EH (cell line): ENCODE data around the gene UBL7.

Source experiments
- DNase-seq: peaks from one replicate; pipeline ENCODE4 v3.0.0-alpha.2; 2015; ENCODE audit warnings: low read depth

Gene UBL7

DNA sequence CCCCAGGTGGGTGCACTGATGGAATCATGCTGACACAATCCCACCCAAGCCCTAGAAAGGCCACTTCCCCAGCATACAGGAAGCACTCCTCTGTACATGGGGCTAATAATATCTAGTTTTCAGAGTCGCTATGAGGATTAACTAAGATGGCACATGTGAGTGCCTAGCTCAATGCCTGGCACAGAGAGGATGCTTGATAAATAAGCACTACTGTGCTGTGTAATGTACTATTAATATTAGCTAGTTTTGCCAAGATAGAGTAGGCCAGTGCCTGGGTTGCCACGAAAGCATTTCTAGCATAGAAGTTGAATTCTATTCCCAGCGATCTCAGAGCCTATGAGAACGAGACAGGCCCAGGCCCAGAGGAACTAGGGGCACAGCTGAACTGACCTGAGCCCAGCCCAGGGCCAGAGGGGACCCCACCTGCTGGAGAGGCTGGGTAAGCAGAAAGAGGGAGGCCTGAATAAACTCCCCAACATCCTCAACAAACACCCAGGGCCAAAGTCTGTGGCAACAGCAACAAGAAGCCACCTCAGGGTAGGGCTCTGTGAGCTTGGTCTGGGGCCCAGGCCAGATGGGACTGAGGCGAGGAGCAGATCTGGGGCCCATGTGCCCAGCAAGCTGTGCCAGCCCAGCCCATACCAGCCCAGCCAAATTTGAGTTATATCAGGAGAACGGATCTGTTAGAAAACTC lies 19.6 kb downstream of the UBL7 start:
- DNase-seq = no peak

- DNase-seq = peak; percentile 79
These were observed 22.1 kb downstream of the UBL7 start for GRCh38 chr15:74438721-74439316.

- DNase-seq = no peak
These were observed 22.8 kb downstream of the UBL7 start for GRCh38 chr15:74438206-74438605.

DNA sequence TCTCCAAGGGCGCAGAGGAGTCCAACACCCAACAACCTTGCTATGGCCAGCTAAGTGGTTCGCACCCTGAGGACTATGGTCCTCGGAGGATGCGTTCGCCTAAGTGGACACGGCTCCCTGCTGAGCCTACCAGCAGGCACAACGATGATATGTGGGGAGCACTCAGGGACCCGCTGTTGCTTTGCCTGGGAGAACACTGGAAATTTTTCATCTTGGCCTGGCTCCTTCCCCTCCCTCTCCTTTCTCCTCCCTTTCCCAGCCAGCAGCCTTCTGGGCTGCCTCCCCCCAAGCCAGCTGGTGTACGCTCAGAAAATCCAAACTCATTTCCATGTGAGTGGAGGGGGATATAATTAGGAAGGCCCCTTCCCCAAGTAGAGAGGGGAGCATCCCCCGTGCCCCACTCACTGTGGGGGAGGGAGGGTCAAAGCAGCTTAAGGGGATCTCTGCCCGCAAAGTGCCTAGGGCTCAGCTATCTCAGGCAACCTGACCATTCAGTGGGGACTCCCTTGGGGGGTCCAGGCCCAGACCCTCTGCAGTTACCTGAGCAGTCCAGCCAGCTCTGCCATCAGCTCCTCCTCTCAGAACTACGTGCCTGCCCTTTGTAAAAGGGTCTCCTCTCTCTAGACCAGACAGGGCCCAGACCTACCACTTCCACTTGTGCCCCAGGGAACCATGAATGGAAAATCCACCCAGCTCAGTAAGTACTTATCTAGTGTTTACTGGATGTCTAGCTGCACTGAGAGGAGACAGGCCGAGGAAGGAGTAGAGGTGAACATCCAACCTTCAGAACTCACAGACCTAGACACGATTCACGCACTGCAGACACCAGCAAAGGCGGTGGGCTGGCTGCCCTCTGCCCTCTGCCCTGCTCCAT lies 26.5 kb downstream of the UBL7 start:
- DNase-seq = no peak

GRCh38 chr15:74433592-74434262 lies 27.2 kb downstream of the UBL7 start, which contains the start of gene SEMA7A:
TSS of gene SEMA7A (minus strand) at chr15:74433958. CDS start at chr15:74433918, 40 bp downstream.
- peak; percentile 89 for DNase-seq

DNA sequence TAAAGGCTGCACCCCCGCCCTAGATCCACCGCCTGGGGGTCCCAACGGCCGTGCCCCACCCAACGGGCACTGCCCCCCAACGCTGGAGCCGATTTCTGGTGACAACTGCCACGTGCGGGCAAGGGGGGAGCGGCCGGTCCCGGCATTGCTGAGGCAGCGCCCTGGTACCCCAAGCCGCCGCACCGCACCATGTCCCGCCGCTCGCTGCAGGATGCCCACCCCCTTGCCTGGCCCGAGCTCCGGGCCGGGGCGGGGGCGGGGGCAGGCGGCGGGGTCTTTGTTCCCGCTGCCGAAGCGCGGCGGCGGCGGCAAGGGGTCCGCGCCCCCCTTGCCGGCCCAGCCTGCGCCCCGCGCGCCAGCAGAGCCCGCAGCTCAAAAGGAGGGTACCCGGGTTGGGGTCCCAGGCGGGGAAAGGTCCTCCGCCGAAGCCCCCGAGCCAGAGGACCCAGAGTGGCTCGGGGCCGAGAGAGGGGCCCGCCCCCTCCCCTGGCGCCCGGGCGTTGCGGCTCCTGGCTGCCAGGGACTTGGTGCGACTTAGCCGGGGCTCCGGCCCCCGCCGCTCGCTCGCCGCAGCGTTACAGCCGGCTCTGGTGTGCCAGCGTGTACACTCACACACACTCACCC lies 27.9 kb downstream of the UBL7 start:
- no peak for DNase-seq

- no peak for DNase-seq
These were observed 28.5 kb downstream of the UBL7 start for GRCh38 chr15:74432271-74432967.

DNA sequence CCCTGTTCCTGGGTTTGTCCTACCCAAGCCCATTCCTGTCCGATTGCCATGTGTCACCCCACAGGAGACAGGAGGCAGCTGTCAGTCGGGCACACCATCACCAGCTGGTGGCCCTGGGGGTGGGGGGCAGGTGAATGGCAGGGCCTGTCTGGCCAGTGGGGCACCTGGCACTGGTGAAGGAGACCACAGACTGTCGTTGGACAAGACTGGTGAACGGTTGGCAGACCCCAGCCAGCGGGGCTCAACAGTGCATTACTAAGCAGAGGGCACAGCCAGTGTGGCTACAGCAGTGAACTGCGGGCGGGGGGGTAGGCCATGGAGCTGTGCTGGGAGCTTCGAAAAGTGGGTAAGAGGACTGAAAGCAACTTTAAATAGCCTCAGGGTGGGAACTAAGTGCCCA lies 29.3 kb downstream of the UBL7 start:
- DNase-seq = no peak

DNA sequence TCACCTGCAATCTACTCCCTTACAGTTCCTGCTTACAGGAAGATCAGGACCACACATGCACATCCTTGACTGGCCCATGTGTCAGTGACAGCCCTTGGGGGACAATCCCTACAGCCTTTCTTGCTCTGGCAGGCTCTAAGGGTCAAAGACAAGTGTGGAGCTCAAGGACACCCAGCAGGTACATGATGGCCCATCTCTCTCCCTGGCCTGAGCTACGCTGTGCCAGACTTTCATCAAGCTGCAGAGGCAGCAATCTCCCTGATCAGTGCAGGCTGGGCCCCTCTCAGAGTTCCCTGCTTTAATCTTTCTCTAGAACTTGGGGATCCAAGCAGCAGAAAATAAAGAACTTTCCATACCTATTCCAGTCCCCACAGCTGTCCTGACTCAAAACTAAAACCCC lies 29.8 kb downstream of the UBL7 start:
- DNase-seq = no peak

- no peak for DNase-seq
These were observed 30.4 kb downstream of the UBL7 start for GRCh38 chr15:74430510-74430951.

DNA sequence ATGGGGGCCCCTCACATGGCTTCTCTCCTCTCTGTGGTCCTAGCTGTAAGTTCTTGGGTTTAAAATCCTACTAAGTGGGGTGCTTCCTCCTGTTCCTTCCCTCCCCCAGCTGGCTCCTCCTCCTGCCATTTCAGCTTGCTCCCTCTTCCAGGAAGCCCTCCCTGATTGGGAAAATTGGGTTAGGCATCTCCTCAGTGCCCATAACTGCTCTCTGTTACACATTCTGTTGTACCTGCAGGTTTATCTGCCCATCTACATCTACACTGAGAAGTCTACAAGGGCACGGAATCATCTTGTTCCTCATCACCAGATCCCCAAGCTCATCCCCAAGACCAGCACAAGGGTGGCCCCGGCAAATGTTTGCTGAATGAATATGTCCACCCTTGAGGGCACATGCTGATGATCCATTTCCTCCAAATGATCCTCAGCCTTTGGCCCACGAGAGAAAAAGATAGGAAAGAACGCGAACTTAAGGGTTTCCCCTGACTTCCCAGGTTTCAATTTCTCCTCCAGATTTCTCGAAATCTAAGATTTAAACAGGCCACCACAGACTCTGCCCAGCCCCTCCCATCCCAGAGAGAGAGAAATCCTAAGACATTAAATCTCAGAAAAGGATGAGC lies 31.1 kb downstream of the UBL7 start:
- DNase-seq = no peak

DNA sequence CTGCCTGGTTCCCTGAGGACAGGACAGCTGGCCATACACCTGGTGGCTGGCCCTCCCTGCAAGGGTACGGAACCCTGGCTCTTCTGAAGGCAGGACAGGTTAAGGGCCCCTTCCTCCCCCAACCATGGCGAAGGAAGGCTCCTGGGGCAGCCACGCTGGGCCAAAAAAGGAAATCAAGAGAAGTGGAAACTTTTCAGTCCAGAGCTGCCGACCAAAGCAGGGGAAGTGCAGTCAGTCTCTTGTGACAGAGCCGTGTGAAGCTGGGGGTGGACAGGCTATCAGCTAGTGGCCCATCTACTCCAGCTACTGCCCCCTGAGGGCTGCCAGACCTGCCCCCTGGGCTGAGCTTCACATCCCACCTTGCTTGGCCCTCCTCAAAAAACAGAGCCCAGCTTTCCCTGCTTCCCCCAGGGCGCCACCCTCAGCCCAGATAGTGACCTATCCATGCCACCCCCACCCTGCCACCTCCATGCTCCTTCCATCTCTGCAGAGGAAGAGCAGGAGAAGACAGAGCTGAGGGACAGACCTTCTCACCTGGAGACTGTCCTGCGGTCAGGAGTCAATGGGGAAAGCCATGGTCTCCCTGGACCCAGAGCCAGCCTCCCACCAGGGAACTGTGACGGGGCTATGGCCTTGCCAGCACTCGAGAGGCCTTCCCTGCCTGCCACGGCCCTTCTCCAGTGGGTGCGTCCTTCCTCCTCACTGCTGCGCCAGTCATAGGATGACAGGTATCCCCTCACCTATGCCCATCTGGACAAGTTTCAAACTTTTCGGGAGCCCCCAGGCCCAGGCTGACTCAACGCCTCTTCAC lies 31.8 kb downstream of the UBL7 start:
- no peak for DNase-seq

- DNase-seq = no peak
These were observed 32.5 kb downstream of the UBL7 start for GRCh38 chr15:74428442-74428787.

DNA sequence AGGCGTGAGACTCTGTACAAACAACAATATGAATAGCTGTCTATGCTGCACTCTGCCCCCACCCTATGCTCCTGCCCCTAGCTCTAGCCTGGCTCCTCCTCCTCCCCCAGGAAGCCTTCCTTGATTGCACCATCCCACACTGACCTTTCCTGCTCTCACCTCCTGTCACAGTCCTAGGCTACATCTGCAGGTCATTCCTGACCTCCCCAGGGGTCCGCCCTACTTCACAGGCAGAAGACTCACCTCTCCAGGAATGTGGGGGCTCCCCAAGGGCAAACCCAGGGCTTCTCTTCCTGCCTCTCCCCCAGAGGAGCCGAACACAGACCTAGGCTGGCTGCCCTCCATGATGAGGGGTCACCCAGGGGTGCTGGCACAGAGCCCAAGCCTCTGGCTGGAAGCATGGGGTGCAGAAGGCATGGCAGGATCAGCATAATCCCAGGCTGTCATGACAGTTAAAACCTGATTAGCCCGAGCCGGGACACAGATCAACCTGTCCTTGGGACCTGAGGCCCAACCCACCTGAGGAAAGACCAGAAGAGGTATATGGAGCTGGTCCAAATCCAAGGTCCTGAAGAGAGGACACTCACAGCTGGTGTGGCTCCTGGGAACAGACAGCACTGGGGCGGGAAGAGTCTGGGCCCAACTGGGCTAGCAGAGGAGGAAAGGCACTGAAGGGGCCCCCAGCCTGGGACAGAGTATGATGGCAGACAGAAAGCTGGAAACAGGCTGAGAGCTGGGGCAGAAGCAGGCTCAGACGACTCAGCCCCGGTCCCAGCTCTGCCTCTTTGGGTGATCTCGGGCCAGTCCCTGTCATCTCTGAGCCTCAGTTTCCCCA lies 33.1 kb downstream of the UBL7 start:
- DNase-seq = no peak

DNA sequence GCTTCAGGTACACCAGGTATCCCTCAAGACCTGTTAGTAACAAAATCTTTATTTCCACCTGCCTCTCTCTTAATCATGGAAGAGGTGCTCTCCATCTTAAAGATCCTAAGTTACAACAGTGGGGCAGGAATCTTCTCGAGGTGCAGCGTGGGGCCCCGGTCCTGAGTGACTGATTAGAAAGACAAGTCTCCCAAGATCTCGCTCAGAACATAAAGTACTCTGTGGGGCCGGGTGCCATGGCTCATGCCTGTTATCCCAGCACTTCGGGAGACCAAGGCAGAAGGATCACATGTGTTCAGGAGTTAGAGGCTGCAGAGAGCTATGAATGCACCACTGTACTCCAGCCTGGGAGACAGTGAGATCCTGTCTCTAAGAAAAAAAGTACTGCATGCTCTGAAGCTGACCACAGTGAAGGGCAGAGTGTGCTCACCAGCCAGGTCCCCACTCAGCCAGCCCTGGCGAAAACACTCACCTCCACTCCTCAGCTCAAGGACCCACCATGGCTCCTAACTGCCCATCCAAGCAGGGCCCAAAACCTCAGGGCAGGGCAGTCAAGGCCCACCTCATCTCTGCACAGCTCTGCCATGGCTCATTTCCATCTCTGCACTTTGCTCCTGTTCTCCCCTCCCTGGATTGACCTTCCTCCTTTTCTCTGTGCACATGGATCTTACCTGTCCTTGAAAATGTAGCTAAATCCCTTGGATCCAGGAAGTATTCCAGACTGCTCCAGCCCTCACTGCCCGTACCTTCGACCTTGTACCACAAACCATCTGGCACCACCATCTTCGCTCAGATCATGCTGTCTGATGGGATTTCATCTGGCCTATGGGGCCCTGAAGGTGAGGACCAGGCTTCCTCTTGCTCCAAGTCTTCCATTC lies 34.3 kb downstream of the UBL7 start:
- no peak for DNase-seq

- no peak for DNase-seq
These were observed 35.3 kb downstream of the UBL7 start for GRCh38 chr15:74425630-74426029.

DNA sequence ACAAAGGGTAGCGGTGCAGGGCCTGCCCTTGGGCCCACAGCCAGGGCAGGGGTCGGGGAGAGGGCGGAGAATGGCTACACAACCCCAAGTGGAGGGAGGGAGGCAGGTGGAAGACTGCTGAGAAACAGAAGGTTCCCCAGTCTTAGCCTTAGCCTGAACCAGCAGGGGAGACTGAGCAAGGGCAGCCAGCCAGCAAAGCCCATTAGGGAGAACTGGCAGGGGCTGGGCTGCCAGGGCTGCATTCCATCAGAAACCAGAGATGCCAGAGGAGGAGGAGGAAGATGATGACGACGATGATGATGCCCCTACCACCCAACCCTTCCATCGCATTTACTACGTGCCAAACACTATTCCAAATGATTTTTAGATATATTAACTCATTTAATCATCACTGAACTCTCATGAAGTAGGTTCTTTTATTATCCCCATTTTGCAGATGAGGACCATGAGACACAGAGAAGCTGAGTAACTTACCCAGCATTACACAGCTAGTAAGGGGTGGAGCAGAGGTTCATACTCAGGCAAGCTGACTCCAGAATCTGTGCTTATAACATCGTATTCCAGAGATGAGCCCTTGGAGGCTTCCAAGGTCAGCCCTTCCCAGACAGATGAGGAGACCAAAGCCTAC lies 35.9 kb downstream of the UBL7 start:
- no peak for DNase-seq
